Measurements from ENCODE around the gene CSTPP1.
"Not testable (repeated sequence)": the region's sequence is repeated elsewhere in the genome, so short reads cannot be mapped to it uniquely, and the experiment has no call there.

The CSTPP1 gene

DNA sequence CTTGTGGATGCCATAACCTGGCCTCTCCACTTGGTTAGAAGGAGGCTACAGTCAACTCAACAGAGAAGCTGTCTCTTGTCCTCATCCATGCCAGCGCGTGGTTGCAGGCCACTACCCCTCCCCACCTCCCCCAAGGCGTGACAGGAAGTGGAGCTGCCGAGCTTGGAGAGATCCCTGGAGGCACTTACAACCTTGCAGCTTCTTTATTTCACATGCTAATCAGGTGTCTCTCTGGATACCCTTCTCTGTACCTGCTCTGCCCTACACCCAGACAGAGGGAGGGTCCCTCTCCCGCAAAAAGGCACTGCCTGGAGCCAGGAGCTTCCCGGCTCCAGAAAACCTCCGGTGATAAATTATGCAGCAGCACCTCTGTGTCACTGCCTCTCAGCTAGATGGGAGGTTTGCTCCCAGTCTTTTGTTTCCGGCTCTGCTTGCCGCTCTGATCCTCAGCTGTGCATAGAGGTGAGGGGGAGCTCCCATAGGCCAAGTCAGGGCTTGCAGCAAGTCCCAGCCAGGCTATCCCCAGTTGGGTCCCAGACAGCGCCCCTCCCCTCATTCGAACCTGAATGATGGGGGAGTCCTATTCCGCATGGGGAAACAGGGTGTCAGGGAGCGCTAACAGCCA, 23.9 kb upstream of the CSTPP1 start:
- no peak for DNase-seq

DNA sequence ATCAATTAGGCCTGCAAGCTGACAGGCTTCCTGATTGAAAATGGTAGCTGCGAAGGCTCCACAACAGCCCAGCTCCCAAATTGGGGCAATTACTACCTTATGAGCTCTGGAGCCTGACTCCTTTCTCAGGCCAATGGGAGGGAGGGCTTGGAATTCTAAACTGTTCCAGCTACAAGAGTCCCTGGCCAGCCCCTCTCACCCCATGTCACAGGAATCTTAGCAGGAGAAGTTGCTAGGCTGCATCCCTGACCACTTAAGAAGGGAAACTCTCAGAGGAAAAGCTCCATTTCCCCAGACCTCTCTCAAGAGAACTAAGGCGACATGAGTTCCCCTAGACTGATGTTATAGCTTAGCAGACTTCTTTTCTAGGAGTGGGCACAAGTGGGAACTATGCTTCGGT, 23.1 kb upstream of the CSTPP1 start:
- DNase-seq: no peak

DNA sequence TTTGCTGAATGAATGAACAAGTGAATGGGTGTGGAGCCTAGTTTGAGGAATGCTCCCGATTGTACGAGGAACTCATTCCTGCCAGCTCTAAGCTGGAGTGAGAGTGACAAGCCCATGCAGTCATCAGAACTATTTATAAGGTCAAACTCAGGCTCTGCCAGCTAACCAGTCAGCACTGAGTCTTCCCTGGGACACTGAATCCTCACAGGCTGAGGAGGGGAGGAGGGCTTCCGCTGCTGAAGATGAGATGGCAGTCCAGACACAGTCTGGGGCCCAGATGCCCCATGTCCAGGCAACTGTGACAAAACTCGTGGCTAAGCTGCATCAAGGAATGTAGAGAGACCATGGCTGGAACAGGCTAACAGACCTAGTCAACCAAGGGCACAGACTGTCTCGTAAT, 22.2 kb upstream of the CSTPP1 start:
- DNase-seq: no peak

DNA sequence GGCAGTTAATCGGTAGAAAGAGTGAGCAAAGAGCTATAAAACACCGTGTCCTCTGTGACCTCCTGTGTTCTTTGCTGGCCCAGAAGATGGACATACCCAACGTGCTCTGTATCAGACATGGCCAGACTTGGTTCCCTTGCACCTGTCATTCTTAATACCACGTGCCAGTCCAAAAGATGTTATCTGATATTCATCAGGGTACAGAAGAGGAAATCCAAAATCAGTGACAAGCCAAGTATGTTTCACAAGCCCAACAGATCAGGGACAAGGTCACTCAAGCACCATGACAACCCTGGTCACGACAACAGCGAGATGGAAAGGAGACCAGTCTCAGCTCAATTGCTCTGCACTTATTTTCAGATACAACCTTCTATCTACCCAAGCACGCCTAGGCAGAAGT, 21.7 kb upstream of the CSTPP1 start:
- DNase-seq: no peak

DNA sequence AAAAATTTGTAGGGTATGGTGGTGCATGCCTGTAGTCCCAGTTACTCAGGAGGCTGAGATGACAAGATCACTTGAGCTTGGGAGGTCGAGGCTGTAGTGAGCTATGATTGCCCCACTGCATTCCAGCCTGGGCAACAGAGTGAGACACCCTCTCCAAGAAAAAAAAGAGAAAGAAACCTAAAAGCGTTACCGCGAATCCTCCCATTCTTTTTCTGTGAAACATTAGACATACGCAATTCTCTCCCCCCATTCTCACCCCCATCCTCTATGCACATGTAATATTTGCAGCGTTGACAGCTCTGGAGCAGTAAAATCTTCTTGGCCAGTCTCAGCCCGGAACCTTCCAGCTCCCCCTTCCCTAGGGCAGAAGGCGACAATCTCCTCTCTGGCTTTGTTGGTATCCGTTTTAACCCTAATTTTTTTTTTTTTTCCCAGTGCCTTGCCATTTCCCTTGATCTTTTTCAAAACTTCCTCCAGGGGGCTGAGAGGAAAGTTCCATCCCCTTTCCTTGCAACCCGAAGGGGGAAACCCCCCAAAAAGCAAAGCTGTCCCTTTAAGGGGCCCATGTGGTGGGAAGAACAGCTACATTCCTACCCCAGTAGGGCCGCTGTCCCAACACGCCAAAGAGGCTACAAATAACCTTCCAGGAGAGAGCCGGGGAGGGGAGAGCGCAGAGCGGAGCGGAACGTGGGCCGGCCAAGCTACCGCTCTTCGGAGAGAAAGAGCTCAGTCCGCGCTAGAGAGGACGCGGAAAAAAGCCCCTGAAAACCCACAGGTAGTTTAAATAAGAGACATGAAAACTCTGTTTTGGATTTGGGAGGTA, 20.1 kb upstream of the CSTPP1 start:
- no peak for DNase-seq

DNA sequence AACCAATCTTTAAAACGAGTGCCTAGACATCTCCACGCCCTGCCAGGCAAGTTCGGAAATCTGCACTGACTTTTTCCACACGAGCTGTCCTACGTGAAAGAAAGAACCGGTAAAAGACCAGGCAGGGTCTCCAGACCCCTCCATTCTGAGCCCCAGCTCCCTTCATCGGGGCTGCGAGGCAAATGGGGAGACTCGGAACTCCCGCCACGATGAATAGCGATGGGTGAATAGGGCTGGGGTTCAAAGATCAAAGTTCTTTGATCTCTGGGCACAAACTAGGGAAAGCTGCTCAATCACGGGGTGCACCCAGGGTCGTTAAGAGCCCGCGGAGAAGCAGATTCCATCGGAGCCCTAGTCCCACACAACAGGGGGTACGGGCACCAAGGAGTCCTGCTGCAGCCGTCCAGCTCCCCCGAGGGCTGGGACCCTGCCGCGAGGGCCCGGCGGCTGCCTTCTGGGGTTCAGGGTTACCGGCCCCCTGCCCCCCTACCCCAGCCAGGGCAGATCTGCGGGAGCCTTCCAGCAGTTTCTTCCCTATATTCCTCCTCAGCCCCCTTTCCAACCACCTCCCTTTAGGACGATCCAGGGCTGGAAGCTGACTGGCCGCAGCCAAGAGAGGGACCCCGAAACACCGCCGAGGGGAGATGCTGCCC, 19.3 kb upstream of the CSTPP1 start:
- DNase-seq: no peak

DNA sequence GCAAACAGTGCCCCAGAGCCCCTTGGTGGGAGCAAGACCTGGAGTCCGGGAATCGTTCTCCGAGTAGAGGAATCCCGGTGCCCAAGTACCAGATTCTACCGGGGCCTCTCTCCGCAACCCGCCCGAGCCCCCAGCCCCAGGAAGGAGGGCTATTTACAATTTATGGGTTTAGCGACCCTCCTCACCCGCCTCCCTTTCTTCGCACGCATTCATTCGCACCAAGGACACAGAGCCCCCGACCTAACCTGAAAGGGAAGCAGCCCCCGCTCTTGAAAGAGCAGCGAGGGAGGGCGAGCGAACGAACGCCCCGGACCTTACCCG, 18.8 kb upstream of the CSTPP1 start:
- no peak for DNase-seq

DNA sequence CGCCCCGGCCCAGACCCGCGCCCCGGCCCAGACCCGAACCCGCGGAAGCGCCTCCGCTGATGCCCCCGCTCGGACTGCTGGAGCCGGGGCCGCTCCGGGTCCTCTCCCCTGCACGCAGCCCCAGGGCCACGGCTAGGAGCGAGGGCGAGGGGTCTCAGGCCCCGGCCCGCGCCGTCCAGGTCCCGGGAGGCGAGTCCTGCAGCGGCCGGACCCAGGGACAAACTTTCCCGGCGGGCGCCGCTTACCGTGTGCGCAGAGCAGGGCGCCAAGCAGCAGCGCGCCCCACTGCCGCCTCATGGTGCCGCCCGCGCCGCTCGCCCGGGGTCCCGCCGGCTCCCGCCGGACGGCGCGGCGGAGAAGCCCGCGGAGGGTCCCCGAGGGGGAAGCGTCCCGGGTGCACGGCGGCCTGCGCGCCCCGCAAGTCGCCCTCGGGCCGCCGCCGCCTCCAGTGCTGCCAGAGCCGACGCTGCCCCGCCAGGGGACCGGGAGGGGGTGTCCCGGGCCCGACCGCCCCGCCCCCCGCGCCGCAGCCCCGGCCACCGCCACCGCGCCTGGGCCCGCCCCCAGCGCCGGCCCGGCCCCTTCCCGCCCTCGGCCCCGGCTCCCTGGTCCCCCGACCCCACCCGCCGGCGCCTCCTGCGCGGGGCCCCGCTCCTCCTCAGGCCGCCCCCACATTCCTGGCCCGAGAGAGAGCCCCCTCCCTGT, 18.3 kb upstream of the CSTPP1 start, which contains the start of gene LRP4:
TSS of gene LRP4 (minus strand) at position 468 of the 705 bp plus-strand sequence. CDS start at position 297, 171 bp downstream.
- no peak for DNase-seq

DNA sequence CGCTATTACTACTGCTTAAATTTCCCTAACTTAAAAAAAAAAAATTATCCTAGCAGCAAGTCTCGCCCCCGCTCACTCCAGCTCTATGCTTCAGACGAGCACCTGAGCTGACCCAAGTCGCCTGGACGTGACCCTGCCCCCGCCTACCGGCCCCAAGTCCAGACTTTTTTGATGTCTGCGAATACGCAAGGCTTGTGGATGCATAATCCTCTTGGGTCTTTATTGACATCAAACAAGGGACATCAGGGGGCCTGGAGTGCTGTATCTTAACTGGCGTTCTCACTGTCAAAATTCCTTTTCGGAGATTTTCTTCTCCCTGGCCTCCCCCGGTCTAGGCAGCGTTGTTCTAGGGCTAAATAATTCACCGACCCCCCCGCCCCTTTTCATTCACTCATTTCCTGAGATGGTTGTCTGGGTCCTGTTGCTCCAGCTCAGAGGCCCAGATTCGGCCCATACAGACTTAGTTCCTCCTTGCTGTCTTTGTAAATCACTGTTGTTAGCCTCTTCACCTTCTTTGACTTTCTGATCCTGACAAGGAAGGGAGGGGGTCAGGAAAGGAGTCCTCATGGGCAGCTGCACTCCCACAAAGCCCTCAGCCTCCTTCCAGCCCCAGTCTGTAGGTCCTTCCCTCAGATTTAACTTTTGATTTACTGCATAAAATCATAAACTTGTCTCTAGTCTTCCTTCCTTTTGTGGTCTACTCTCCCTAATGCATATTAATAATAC, 17.6 kb upstream of the CSTPP1 start:
- DNase-seq: no peak

DNA sequence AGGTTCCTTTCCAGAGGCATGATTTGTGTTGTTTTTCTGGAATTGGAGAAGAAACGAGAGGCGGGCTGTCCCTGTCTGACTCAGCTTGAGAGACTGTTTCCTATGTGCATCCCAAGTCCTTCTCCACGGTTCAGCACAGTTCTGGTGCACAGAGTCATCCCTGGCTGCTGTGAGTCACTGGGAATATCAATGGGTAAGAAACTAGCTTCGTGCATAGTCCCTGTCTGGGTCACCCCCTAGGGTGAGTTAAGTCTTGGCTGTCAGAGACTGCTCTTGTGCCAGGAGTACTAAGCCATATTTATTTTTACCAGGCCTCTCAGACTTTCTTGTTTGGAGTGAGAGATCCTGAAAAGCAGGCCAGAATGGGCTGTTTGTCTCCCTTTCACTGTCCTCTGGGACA, 15.8 kb upstream of the CSTPP1 start:
- DNase-seq: no peak

DNA sequence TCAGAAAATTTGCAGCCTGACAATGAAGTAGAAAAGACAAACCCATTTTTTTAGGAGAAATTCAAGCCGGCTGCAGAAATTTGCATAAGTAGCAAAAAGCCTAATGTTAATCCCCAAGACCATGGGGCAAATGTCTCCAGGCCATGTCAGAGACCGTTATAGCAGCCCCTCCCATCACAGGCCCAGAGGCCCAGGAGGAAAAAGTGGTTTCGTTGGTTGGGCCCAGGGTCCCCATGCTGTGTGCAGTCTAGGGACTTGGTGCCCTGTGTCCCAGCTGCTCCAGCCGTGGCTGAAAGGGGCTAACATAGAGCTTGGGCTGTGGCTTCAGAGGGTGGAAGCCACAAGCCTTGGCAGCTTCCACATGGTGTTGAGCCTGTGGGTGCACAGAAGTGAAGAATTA, 8.6 kb upstream of the CSTPP1 start:
- not testable (repeated sequence) for DNase-seq

DNA sequence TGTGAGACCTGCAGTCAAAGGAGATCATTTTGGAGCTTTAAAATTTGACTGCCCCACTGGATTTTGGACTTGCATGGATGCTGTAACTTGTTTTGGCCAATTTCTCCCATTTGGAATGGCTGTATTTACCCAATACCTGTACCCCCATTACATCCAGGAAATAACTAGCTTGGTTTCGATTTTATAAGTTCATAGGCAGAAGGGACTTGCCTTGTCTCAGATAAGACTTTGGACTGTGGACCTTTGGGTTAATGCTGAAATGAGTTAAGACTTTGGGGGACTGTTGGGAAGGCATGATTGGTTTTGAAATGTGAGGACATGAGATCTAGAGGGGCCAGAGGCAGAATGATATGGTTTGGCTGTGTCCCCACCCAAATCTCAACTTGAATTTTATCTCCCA, 7.9 kb upstream of the CSTPP1 start:
- DNase-seq: not testable (repeated sequence)

DNA sequence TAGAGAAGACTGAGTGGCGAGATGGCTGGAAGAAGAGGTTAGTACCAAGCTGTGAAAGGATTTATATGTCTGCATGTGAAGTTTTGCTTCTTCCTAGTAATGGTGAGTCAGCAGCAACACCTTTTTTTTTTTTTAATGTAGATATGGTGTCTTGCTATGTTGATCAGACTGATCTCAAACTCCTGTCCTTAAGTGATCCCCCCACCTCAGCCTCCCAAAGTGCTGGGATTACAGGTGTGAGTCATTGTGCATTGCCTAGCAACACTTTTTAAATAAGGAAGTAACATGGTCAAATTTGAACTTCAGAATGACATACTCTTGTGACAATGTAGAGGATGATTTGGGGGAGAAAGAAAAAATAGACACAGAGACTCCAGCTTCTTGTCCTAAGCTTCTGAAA, 6.5 kb upstream of the CSTPP1 start:
- no peak for DNase-seq

DNA sequence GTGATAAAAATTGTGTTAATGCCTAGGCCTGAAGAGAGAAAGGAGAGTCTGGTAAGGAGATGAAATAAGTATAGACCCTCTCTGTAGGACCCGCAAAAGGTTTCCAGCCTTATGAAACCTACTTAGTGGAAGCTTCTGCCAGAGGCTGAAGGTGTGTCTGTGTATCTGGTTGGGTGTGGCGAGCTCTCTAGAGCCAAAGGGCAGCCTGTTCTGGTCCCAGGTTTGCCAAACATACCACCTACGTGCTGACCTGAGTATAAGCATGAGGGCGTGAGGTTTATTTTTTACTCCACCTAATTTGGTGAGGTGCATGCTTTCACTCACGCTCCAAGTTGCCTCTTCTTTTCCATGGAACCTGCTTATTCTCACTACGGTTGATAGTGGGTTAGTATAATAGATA, 5.6 kb downstream of the CSTPP1 start:
- DNase-seq: no peak

DNA sequence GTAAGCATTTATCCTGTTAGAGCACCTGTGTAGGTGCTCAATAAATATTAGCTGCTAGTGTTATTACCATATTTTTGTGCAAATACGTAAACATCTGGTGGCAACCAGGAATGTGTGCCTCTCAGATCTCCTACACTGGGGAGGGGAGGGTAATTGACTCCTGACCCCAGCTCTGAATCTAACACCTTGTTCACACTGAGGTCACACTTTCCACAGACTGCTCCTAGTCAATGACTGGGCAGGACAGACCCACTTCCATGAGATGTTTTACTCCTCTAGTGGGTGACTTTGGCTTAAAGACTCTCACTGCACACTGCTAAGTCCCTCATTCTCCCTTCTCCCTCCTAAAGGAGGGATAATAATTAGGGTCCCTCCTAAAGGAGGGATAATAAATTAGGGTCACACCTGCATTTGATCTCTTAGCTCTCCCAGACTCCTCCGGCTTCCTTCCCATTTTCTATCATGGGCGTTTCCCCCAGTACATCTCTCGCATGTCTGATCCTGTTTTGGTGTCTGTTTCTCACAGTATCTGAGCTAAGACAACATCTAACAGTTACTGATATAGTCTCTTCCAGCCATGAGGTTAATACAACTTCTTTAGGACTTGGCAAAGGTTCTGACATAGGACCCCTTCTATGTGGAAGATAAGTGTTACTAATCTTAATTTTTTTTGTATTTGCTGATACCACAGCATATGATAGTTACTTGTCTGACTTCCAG, 8.0 kb downstream of the CSTPP1 start:
- DNase-seq: no peak

DNA sequence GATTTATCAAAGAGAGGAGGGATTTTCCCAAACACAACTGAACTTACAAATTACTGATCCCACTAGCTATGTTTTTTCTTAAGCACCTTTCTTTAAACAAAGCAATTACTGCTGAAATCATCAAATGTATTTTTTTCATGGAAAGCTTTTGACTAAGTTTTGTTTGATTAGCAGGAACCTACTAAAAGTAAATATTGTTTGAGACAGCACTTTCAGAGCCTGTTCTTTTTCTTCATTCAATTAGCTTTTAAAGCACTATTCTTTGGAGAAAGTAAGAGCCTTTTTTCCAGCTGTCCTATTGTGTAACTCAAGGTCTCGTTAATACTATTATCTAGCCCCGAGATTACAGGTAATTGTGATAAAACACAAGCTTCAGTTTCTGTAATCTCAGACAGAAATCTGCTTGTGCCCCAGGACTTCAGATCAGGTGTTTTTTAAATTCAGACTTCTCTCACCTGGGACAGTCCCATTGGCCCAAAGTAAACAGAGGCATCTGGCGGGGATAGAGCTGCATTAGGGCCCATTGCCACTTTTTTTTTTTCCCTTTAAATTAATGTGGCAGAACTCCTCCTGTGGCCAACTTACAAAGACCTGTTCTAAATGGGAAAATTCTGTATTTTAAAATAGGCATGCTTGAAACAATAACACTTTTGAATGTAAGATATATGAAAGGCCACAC, 11.0 kb downstream of the CSTPP1 start:
- DNase-seq: no peak

DNA sequence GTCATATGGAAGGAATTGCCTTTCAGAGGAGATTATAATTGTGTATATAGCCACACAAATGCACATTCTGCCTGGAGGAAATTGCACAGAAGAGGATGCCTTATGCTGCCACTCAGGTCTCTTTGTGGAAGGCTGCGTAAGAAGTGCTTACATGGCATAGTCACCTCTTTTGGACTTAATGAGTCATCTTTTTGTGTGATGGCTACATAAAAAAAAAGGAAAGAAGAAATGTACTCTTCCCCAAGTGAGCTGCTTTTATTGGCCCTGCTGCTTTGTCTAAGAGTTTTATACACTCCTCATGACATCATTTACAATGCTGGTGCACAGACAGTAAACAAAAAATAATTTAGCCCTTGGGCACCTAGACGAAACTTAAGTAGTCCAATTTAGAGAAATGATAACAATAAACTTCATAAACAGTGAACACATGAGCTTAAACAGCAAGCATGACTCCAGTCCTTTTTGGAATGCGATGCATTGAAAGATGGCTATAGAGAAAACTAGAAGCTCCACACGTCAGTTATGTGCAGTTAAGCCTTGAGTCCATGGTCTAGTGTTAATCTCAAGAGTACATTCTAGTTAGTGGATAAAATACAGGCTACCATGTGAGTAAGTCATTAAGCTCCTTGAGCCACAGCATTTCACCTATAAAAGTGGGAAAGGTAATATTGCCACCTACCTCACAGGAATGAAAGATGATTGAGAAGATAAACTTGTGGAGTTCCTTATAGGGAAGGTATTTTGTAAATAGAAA, 12.0 kb downstream of the CSTPP1 start:
- DNase-seq: no peak

DNA sequence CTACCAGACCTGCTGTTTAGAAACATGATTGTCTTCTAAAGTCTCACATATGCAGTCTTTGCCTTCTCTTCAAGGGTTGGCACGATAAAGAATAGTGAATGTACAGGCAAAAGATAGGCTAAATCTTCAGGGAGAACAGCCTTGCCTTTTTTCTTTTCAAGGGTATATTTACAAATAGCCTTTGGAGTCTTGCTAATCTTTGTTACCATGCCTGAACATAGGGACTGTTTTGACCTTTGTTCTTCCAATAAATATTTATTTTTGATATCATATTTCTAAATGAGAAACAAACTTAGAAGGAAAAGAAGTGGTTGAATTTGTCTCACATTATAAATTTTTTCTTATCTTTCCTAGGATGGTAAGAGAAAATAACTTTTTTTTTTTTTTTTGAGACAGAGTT, 12.7 kb downstream of the CSTPP1 start:
- DNase-seq: no peak

DNA sequence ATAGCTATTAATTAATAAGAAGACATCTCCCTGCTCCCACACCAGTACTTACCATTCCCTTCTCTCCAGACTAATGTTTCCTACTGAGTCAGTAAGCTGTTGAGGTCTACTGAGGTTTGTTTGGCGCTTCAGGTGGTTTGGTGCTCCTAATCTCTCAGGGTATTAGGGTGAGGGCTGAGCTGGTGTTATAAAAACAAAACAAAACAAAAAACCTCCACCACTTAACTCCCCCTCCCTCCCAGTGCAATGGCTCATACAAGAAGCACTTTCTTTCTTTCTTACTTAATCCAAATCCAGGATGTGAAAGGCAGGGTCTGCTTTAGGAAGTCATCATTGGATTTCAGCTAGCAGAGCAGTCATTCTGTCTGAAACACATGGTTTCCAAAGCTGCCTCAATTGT, 15.3 kb downstream of the CSTPP1 start:
- no peak for DNase-seq

DNA sequence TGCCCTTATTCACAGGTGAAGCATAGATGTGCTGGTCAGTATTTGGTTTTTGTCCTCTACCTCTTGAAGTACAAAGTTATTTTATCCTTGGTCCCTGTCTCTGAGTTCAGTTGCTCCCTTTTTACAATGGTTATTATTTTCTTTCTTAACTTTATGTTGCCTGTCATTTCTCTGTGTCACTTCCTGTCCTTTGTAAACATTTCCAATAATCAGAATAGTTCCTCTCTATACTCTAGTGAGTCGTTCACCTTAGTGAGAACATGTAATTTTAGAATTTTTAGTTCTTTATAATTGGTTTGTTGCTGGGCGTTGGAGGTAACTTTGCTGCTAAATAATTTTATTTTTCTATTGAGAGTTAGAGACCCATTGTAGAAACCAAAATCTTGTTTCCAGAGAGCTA, 16.0 kb downstream of the CSTPP1 start:
- DNase-seq: no peak

DNA sequence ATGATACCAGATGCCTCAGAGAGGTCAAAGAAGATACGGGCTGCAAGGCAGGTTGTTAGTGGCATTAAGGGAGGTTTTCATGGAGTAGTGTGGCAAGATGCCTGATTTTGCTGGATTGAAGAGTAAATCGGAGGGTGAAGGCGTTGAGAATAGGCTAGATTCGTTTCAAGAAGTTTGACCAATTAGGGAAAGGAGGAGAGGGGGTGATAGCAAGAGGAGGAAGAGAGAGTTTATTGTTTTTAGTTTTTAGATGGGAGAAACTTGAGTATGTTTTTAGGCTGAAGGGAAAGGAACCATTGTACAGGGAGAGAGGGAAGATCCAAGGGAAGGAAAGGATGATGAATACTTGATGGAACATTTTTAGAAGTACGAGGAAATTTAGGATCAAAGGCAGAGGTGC, 16.5 kb downstream of the CSTPP1 start:
- no peak for DNase-seq

All from cerebellar nuclear complex (tissue), 1 donor.